ENCODE results near the gene IFT52.
A peak's percentile ranks its signal among the peaks of the same experiment; 100 is the strongest.

The IFT52 gene

GRCh38 chr20:43681468-43681942 lies 90.8 kb downstream of the IFT52 start:
- DNase-seq (ENCODE audit: low read depth, low spot score), result no peak
- Histone ChIP-seq H3K4me3 (ENCODE audit: insufficient read length, low read depth) (no peak overlapping the region), H3K9ac (ENCODE audit: insufficient read length, low read depth) (no peak overlapping the region), H3K9me3 (ENCODE audit: insufficient read depth, low read length) (no peaks in the 10 kb centered on the region), H3K4me1 (ENCODE audit: insufficient read depth, insufficient read length) (peaks cover 2% of the 10 kb centered on the region), H3K36me3 (ENCODE audit: insufficient read depth, insufficient read length, low read length) (peaks cover 71% of the 10 kb centered on the region), H3K27me3 (ENCODE audit: insufficient read depth, insufficient read length) (no peaks in the 10 kb centered on the region)
- TF ChIP-seq YY1 (IDR thresholded peaks at IDR 0.05; ENCODE audit: insufficient read depth, insufficient read length), result no peak
- no peak for TF ChIP-seq SUZ12 (IDR thresholded peaks at IDR 0.05; ENCODE audit: extremely low read depth, insufficient read depth, insufficient read length)
- TF ChIP-seq ZNF274 (IDR thresholded peaks at IDR 0.05; ENCODE audit: low read depth, low read length), result no peak

GRCh38 chr20:43681991-43682410 lies 91.3 kb downstream of the IFT52 start:
- Histone ChIP-seq H3K9ac (ENCODE audit: insufficient read length, low read depth) (no peak overlapping the region), H3K36me3 (ENCODE audit: insufficient read depth, insufficient read length, low read length) (peaks cover 73% of the 10 kb centered on the region), H3K4me1 (ENCODE audit: insufficient read depth, insufficient read length) (peaks cover 2% of the 10 kb centered on the region), H3K9me3 (ENCODE audit: insufficient read depth, low read length) (no peaks in the 10 kb centered on the region), H3K27me3 (ENCODE audit: insufficient read depth, insufficient read length) (no peaks in the 10 kb centered on the region), H3K4me3 (ENCODE audit: insufficient read length, low read depth) (no peak overlapping the region)
- TF ChIP-seq YY1 (IDR thresholded peaks at IDR 0.05; ENCODE audit: insufficient read depth, insufficient read length), result no peak
- no peak for TF ChIP-seq SUZ12 (IDR thresholded peaks at IDR 0.05; ENCODE audit: extremely low read depth, insufficient read depth, insufficient read length)
- no peak for TF ChIP-seq ZNF274 (IDR thresholded peaks at IDR 0.05; ENCODE audit: low read depth, low read length)
- no peak for DNase-seq (ENCODE audit: low read depth, low spot score)

GRCh38 chr20:43682446-43682845 lies 91.7 kb downstream of the IFT52 start:
- TF ChIP-seq ZNF274 (IDR thresholded peaks at IDR 0.05; ENCODE audit: low read depth, low read length) (no peak), SUZ12 (IDR thresholded peaks at IDR 0.05; ENCODE audit: extremely low read depth, insufficient read depth, insufficient read length) (no peak), YY1 (IDR thresholded peaks at IDR 0.05; ENCODE audit: insufficient read depth, insufficient read length) (no peak)
- H3K9me3 ChIP-seq (ENCODE audit: insufficient read depth, low read length), result no peaks in the 10 kb centered on the region
- H3K4me3 ChIP-seq (ENCODE audit: insufficient read length, low read depth), result no peak overlapping the region
- no peak for DNase-seq (ENCODE audit: low read depth, low spot score)
- H3K27me3 ChIP-seq (ENCODE audit: insufficient read depth, insufficient read length), result no peaks in the 10 kb centered on the region
- no peak overlapping the region for H3K9ac ChIP-seq (ENCODE audit: insufficient read length, low read depth)
- H3K36me3 ChIP-seq (ENCODE audit: insufficient read depth, insufficient read length, low read length), result peaks cover 75% of the 10 kb centered on the region
- peaks cover 2% of the 10 kb centered on the region for H3K4me1 ChIP-seq (ENCODE audit: insufficient read depth, insufficient read length)

GRCh38 chr20:43686820-43687219 lies 96.1 kb downstream of the IFT52 start:
- no peak for TF ChIP-seq YY1 (IDR thresholded peaks at IDR 0.05; ENCODE audit: insufficient read depth, insufficient read length)
- no peak for TF ChIP-seq SUZ12 (IDR thresholded peaks at IDR 0.05; ENCODE audit: extremely low read depth, insufficient read depth, insufficient read length)
- no peak for TF ChIP-seq ZNF274 (IDR thresholded peaks at IDR 0.05; ENCODE audit: low read depth, low read length)
- no peaks in the 10 kb centered on the region for H3K27me3 ChIP-seq (ENCODE audit: insufficient read depth, insufficient read length)
- no peak overlapping the region for H3K4me3 ChIP-seq (ENCODE audit: insufficient read length, low read depth)
- H3K36me3 ChIP-seq (ENCODE audit: insufficient read depth, insufficient read length, low read length), result peaks cover 82% of the 10 kb centered on the region
- no peak for DNase-seq (ENCODE audit: low read depth, low spot score)
- no peaks in the 10 kb centered on the region for H3K9me3 ChIP-seq (ENCODE audit: insufficient read depth, low read length)
- H3K4me1 ChIP-seq (ENCODE audit: insufficient read depth, insufficient read length), result peaks cover 6% of the 10 kb centered on the region
- H3K9ac ChIP-seq (ENCODE audit: insufficient read length, low read depth), result no peak overlapping the region

GRCh38 chr20:43689165-43689564 lies 98.4 kb downstream of the IFT52 start:
- no peaks in the 10 kb centered on the region for H3K9me3 ChIP-seq (ENCODE audit: insufficient read depth, low read length)
- H3K4me3 ChIP-seq (ENCODE audit: insufficient read length, low read depth), result no peak overlapping the region
- peaks cover 4% of the 10 kb centered on the region for H3K4me1 ChIP-seq (ENCODE audit: insufficient read depth, insufficient read length)
- H3K27me3 ChIP-seq (ENCODE audit: insufficient read depth, insufficient read length), result no peaks in the 10 kb centered on the region
- H3K36me3 ChIP-seq (ENCODE audit: insufficient read depth, insufficient read length, low read length), result peaks cover 80% of the 10 kb centered on the region
- no peak overlapping the region for H3K9ac ChIP-seq (ENCODE audit: insufficient read length, low read depth)
- TF ChIP-seq SUZ12 (IDR thresholded peaks at IDR 0.05; ENCODE audit: extremely low read depth, insufficient read depth, insufficient read length), result no peak
- no peak for TF ChIP-seq ZNF274 (IDR thresholded peaks at IDR 0.05; ENCODE audit: low read depth, low read length)
- DNase-seq (ENCODE audit: low read depth, low spot score), result no peak

- no peak for DNase-seq (ENCODE audit: low read depth, low spot score)
- no peaks in the 10 kb centered on the region for H3K27me3 ChIP-seq (ENCODE audit: insufficient read depth, insufficient read length)
- no peaks in the 10 kb centered on the region for H3K9me3 ChIP-seq (ENCODE audit: insufficient read depth, low read length)
- H3K9ac ChIP-seq (ENCODE audit: insufficient read length, low read depth), result no peak overlapping the region
- TF ChIP-seq YY1 (IDR thresholded peaks at IDR 0.05; ENCODE audit: insufficient read depth, insufficient read length), result no peak
- no peak for TF ChIP-seq ZNF274 (IDR thresholded peaks at IDR 0.05; ENCODE audit: low read depth, low read length)
- no peak for TF ChIP-seq SUZ12 (IDR thresholded peaks at IDR 0.05; ENCODE audit: extremely low read depth, insufficient read depth, insufficient read length)
- peaks cover 4% of the 10 kb centered on the region for H3K4me1 ChIP-seq (ENCODE audit: insufficient read depth, insufficient read length)
- H3K4me3 ChIP-seq (ENCODE audit: insufficient read length, low read depth), result no peak overlapping the region
- H3K36me3 ChIP-seq (ENCODE audit: insufficient read depth, insufficient read length, low read length), result peaks cover 91% of the 10 kb centered on the region
These were observed 100.3 kb downstream of the IFT52 start for GRCh38 chr20:43690943-43691598.

GRCh38 chr20:43691928-43692524 lies 101.3 kb downstream of the IFT52 start:
- no peaks in the 10 kb centered on the region for H3K27me3 ChIP-seq (ENCODE audit: insufficient read depth, insufficient read length)
- no peak overlapping the region for H3K9ac ChIP-seq (ENCODE audit: insufficient read length, low read depth)
- peaks cover 4% of the 10 kb centered on the region for H3K4me1 ChIP-seq (ENCODE audit: insufficient read depth, insufficient read length)
- peaks cover 90% of the 10 kb centered on the region for H3K36me3 ChIP-seq (ENCODE audit: insufficient read depth, insufficient read length, low read length)
- H3K4me3 ChIP-seq (ENCODE audit: insufficient read length, low read depth), result no peak overlapping the region
- DNase-seq (ENCODE audit: low read depth, low spot score), result peak; percentile 42
- no peaks in the 10 kb centered on the region for H3K9me3 ChIP-seq (ENCODE audit: insufficient read depth, low read length)
- TF ChIP-seq SUZ12 (IDR thresholded peaks at IDR 0.05; ENCODE audit: extremely low read depth, insufficient read depth, insufficient read length) (no peak), YY1 (IDR thresholded peaks at IDR 0.05; ENCODE audit: insufficient read depth, insufficient read length) (no peak), ZNF274 (IDR thresholded peaks at IDR 0.05; ENCODE audit: low read depth, low read length) (no peak)
